ENCODE data around the gene FOXO1. TPM values are rescaled to one million over a fixed set of nuclear protein-coding genes. Genes with fewer than 3 reads are reported as not detected.

Gene FOXO1
- total RNA-seq, 1 donor = 7.6 TPM

DNA sequence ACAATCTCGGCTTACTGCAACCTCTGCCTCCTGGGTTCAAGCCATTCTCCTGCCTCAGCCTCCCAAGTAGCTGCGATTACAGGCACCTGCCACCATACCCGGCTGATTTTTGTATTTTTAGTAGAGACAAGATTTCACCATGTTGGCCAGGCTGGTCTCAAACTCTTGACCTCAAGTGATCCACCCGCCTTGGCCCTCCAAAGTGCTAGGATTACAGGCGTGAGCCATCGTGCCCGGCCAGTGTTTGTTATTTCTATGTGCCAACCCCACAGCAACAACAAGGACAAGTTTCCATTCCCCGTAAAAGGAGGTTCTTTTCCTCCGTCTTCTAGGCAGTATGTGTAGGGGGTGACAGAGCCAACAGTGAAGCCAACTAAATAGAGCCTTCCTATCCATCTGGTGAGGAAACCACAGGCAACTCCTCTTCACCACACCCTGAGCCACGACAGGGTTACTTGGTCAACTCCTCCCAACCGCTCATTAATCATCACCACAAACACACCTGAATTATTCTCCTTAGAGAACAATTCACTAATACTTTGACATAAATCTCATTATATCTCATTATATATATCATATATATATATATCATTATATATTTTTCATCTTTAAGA is 25.5 kb downstream of the FOXO1 start:
- Histone ChIP-seq H3K4me1 (ENCODE audit: insufficient read depth, low read length) (peaks cover 5% of the 10 kb centered on the region), H3K79me2 (ENCODE audit: insufficient read depth, low read length) (peaks cover 34% of the 10 kb centered on the region), H3K9me3 (ENCODE audit: low read depth, low read length) (no peaks in the 10 kb centered on the region), H2AFZ (ENCODE audit: low read length) (no peak overlapping the region), H3K4me2 (ENCODE audit: insufficient read depth, low read length) (no peak overlapping the region), H3K4me3 (ENCODE audit: insufficient read depth, low read length) (no peak overlapping the region), H3K27ac (ENCODE audit: low read depth, low read length) (no peak overlapping the region), H3K36me3 (ENCODE audit: insufficient read depth, low read length) (no peaks in the 10 kb centered on the region), H4K20me1 (ENCODE audit: insufficient read depth, low read length) (peaks cover 12% of the 10 kb centered on the region), H3K27me3 (ENCODE audit: insufficient read depth, low read length) (no peaks in the 10 kb centered on the region)
- no peak for DNase-seq (ENCODE audit: insufficient read length, low spot score, missing footprints)
- TF ChIP-seq, protein P1, sequence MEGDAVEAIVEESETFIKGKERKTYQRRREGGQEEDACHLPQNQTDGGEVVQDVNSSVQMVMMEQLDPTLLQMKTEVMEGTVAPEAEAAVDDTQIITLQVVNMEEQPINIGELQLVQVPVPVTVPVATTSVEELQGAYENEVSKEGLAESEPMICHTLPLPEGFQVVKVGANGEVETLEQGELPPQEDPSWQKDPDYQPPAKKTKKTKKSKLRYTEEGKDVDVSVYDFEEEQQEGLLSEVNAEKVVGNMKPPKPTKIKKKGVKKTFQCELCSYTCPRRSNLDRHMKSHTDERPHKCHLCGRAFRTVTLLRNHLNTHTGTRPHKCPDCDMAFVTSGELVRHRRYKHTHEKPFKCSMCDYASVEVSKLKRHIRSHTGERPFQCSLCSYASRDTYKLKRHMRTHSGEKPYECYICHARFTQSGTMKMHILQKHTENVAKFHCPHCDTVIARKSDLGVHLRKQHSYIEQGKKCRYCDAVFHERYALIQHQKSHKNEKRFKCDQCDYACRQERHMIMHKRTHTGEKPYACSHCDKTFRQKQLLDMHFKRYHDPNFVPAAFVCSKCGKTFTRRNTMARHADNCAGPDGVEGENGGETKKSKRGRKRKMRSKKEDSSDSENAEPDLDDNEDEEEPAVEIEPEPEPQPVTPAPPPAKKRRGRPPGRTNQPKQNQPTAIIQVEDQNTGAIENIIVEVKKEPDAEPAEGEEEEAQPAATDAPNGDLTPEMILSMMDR (IDR thresholded peaks at IDR 0.05; ENCODE audit: extremely low read depth, low read depth, low read length) = no peak

DNA sequence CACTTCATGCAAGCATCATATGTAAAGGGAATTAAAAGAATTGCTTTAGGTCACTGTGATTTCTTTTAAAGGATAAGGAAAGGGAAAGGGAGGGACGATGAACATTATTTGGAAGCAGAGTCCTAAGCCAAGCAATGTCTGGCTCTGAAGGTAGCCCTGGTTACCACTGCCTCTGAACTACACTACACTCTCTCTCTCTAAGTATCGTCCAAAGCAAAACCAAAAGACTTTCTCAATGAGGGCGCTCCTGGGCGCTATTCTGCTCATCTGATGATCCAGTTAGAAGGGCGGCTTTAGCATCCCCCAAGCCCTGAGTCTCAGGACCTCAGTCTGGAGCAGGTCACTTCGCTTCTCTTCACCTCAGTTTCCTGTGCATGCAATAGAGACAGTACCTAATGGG is 26.2 kb downstream of the FOXO1 start:
- H3K79me2 ChIP-seq (ENCODE audit: insufficient read depth, low read length) = peaks cover 39% of the 10 kb centered on the region
- no peaks in the 10 kb centered on the region for H3K9me3 ChIP-seq (ENCODE audit: low read depth, low read length)
- TF ChIP-seq, protein P1 (IDR thresholded peaks at IDR 0.05; ENCODE audit: extremely low read depth, low read depth, low read length) = no peak
- H3K4me2 ChIP-seq (ENCODE audit: insufficient read depth, low read length) = no peak overlapping the region
- H3K4me1 ChIP-seq (ENCODE audit: insufficient read depth, low read length) = peaks cover 5% of the 10 kb centered on the region
- H3K4me3 ChIP-seq (ENCODE audit: insufficient read depth, low read length) = no peak overlapping the region
- no peak overlapping the region for H2AFZ ChIP-seq (ENCODE audit: low read length)
- no peak overlapping the region for H3K27ac ChIP-seq (ENCODE audit: low read depth, low read length)
- DNase-seq (ENCODE audit: insufficient read length, low spot score, missing footprints) = no peak
- no peaks in the 10 kb centered on the region for H3K27me3 ChIP-seq (ENCODE audit: insufficient read depth, low read length)
- no peaks in the 10 kb centered on the region for H3K36me3 ChIP-seq (ENCODE audit: insufficient read depth, low read length)
- H4K20me1 ChIP-seq (ENCODE audit: insufficient read depth, low read length) = peaks cover 12% of the 10 kb centered on the region

DNA sequence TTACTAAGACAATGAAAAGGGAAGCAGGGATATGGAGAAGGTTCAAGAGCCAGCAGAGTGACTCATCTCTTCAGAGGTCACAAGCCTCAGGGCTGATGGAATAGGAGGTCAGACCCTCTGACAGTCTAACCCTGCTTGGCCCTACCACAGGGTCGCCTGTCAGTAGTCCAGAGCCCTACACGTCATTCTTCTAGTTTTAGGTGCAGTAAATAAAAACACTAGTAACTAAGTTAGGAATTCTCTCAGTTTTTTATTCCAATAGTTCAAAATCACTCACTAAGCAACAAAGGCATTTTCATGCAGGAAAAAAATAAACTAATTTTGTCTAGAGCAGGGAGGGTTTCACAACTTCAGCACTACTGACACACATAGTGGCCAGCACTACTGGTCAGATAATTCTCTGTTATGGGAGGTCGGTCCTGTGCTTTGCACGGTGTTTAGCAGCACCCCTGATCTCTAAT is 27.2 kb downstream of the FOXO1 start:
- H3K4me3 ChIP-seq (ENCODE audit: insufficient read depth, low read length) = no peak overlapping the region
- H3K27ac ChIP-seq (ENCODE audit: low read depth, low read length) = peak overlapping the region; percentile 35
- TF ChIP-seq, protein P1 (IDR thresholded peaks at IDR 0.05; ENCODE audit: extremely low read depth, low read depth, low read length) = no peak
- peak; percentile 84 for DNase-seq (ENCODE audit: insufficient read length, low spot score, missing footprints)
- no peaks in the 10 kb centered on the region for H3K36me3 ChIP-seq (ENCODE audit: insufficient read depth, low read length)
- H2AFZ ChIP-seq (ENCODE audit: low read length) = peak overlapping the region; percentile 11
- H4K20me1 ChIP-seq (ENCODE audit: insufficient read depth, low read length) = peaks cover 12% of the 10 kb centered on the region
- peaks cover 40% of the 10 kb centered on the region for H3K79me2 ChIP-seq (ENCODE audit: insufficient read depth, low read length)
- H3K27me3 ChIP-seq (ENCODE audit: insufficient read depth, low read length) = no peaks in the 10 kb centered on the region
- H3K9me3 ChIP-seq (ENCODE audit: low read depth, low read length) = no peaks in the 10 kb centered on the region
- peaks cover 5% of the 10 kb centered on the region for H3K4me1 ChIP-seq (ENCODE audit: insufficient read depth, low read length)
- H3K4me2 ChIP-seq (ENCODE audit: insufficient read depth, low read length) = peak overlapping the region; percentile 1

DNA sequence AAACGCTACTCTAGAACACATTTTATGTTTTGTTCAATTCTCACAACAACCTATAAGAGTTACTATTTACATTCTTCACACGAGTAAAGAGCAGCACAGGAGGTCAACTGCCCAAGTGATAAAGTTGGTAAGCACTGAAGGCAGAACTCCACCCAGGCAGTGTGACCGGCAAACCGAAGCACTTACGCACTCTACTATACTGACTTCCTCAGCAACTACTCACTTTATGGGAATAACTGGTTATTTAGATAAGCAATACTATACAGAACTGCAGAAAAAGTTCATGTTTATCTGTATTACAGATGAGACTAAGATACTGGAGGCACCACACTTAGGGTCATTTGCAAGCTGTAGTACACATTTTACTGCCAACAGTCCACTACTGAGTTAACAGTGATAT is 28.8 kb downstream of the FOXO1 start:
- peaks cover 38% of the 10 kb centered on the region for H3K79me2 ChIP-seq (ENCODE audit: insufficient read depth, low read length)
- H3K4me2 ChIP-seq (ENCODE audit: insufficient read depth, low read length) = no peak overlapping the region
- H4K20me1 ChIP-seq (ENCODE audit: insufficient read depth, low read length) = peaks cover 12% of the 10 kb centered on the region
- TF ChIP-seq, protein P1 (IDR thresholded peaks at IDR 0.05; ENCODE audit: extremely low read depth, low read depth, low read length) = no peak
- H3K4me3 ChIP-seq (ENCODE audit: insufficient read depth, low read length) = no peak overlapping the region
- H3K27me3 ChIP-seq (ENCODE audit: insufficient read depth, low read length) = no peaks in the 10 kb centered on the region
- H3K4me1 ChIP-seq (ENCODE audit: insufficient read depth, low read length) = peaks cover 5% of the 10 kb centered on the region
- H2AFZ ChIP-seq (ENCODE audit: low read length) = no peak overlapping the region
- no peaks in the 10 kb centered on the region for H3K36me3 ChIP-seq (ENCODE audit: insufficient read depth, low read length)
- no peak for DNase-seq (ENCODE audit: insufficient read length, low spot score, missing footprints)
- H3K27ac ChIP-seq (ENCODE audit: low read depth, low read length) = no peak overlapping the region
- H3K9me3 ChIP-seq (ENCODE audit: low read depth, low read length) = no peaks in the 10 kb centered on the region
